Measurements from ENCODE around the gene MGAT5.

The MGAT5 gene

DNA sequence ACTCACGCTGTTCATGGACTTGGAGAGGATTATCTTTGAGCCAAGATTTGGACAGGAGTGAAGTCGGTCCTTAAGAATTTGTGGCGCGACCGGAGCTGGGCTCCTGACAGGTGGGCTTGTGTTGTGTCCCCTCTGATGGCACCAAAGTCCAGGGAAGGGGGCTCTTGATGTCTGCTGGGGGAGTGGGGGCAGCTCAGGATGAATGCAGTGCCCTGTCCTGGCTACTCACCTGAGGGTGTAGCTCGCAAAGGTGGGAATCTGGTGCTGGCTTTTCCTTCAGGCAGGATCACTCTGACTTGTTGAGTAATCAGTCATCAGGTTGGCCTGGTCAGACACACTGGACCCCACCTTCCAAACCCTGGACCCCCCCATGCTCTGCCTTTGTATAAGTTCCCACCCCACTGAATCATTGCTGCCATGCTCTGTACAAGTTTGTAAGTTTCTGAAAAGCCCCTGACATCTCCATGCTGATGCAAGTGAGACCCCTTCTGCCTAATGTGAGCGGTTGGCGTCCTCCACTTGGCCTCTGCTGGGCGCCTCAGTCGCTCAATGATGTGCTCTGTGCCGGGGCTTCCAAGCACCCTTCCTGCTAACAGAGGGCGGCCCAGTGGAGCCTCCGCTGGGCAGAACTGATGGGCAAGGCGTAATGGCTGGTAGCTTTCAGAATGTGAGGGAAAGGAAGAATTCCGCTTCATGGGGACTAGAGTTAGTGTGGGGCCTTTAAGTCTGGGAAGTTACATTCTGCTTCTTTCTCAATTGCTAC, 196.1 kb downstream of the MGAT5 start:
- Histone ChIP-seq H3K4me1 (no peaks in the 10 kb centered on the region), H3K4me2 (ENCODE audit: low read length) (no peak overlapping the region), H3K27me3 (ENCODE audit: control insufficient read depth, insufficient read depth, low read length) (no peaks in the 10 kb centered on the region), H3K9ac (no peak overlapping the region), H3K9me3 (ENCODE audit: control insufficient read depth, low read length) (no peaks in the 10 kb centered on the region), H3K4me3 (ENCODE audit: low read depth, low read length) (no peak overlapping the region), H3K27ac (no peak overlapping the region), H2AFZ (no peak overlapping the region), H3K36me3 (ENCODE audit: control insufficient read depth, insufficient read depth, low read length) (no peaks in the 10 kb centered on the region), H3K79me2 (no peaks in the 10 kb centered on the region)
- TF ChIP-seq, protein P1, sequence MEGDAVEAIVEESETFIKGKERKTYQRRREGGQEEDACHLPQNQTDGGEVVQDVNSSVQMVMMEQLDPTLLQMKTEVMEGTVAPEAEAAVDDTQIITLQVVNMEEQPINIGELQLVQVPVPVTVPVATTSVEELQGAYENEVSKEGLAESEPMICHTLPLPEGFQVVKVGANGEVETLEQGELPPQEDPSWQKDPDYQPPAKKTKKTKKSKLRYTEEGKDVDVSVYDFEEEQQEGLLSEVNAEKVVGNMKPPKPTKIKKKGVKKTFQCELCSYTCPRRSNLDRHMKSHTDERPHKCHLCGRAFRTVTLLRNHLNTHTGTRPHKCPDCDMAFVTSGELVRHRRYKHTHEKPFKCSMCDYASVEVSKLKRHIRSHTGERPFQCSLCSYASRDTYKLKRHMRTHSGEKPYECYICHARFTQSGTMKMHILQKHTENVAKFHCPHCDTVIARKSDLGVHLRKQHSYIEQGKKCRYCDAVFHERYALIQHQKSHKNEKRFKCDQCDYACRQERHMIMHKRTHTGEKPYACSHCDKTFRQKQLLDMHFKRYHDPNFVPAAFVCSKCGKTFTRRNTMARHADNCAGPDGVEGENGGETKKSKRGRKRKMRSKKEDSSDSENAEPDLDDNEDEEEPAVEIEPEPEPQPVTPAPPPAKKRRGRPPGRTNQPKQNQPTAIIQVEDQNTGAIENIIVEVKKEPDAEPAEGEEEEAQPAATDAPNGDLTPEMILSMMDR (IDR thresholded peaks at IDR 0.05), result no peak

- Histone ChIP-seq H3K4me2 (ENCODE audit: low read length) (no peak overlapping the region), H3K27me3 (ENCODE audit: control insufficient read depth, insufficient read depth, low read length) (no peaks in the 10 kb centered on the region), H2AFZ (no peak overlapping the region), H3K9ac (no peak overlapping the region), H3K36me3 (ENCODE audit: control insufficient read depth, insufficient read depth, low read length) (no peaks in the 10 kb centered on the region), H3K9me3 (ENCODE audit: control insufficient read depth, low read length) (no peaks in the 10 kb centered on the region), H3K79me2 (no peaks in the 10 kb centered on the region), H3K4me1 (no peaks in the 10 kb centered on the region), H3K4me3 (ENCODE audit: low read depth, low read length) (no peak overlapping the region), H3K27ac (no peak overlapping the region)
- TF ChIP-seq, protein P1 (IDR thresholded peaks at IDR 0.05), result no peak
Observed at GRCh38 chr2:134451347-134451630, 197.4 kb downstream of the MGAT5 start.

GRCh38 chr2:134452042-134452733, 198.3 kb downstream of the MGAT5 start:
- no peaks in the 10 kb centered on the region for H3K9me3 ChIP-seq (ENCODE audit: control insufficient read depth, low read length)
- TF ChIP-seq, protein P1 (IDR thresholded peaks at IDR 0.05), result no peak
- H3K9ac ChIP-seq, result no peak overlapping the region
- no peak overlapping the region for H3K27ac ChIP-seq
- H3K4me1 ChIP-seq, result no peaks in the 10 kb centered on the region
- H2AFZ ChIP-seq, result no peak overlapping the region
- H3K4me2 ChIP-seq (ENCODE audit: low read length), result no peak overlapping the region
- H3K27me3 ChIP-seq (ENCODE audit: control insufficient read depth, insufficient read depth, low read length), result no peaks in the 10 kb centered on the region
- H3K79me2 ChIP-seq, result no peaks in the 10 kb centered on the region
- H3K36me3 ChIP-seq (ENCODE audit: control insufficient read depth, insufficient read depth, low read length), result no peaks in the 10 kb centered on the region
- no peak overlapping the region for H3K4me3 ChIP-seq (ENCODE audit: low read depth, low read length)

DNA sequence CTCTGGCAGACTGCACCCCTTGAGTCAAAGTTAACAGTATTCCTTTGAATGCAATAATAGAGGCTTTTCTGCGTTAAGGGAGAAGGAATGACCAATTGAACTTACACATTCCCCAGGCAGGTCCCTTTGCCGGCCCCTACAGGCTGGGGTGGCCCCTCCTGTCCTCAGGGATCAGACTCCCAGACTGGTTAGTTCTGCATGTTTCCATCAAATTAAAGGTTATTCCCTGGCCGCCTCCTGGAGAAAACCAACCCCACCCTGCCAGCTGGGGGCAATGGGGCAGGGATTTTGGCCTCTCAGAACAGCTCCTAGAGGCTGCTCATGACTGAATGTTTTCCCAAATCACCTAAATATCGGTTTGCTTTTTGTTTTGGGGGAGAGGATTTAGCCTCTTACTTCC, 199.6 kb downstream of the MGAT5 start:
- Histone ChIP-seq H2AFZ (no peak overlapping the region), H3K27me3 (ENCODE audit: control insufficient read depth, insufficient read depth, low read length) (no peaks in the 10 kb centered on the region), H3K36me3 (ENCODE audit: control insufficient read depth, insufficient read depth, low read length) (no peaks in the 10 kb centered on the region), H3K79me2 (no peaks in the 10 kb centered on the region), H3K27ac (no peak overlapping the region), H3K4me2 (ENCODE audit: low read length) (no peak overlapping the region), H3K4me1 (no peaks in the 10 kb centered on the region), H3K9ac (no peak overlapping the region), H3K9me3 (ENCODE audit: control insufficient read depth, low read length) (no peaks in the 10 kb centered on the region), H3K4me3 (ENCODE audit: low read depth, low read length) (no peak overlapping the region)
- TF ChIP-seq, protein P1 (IDR thresholded peaks at IDR 0.05), result no peak

DNA sequence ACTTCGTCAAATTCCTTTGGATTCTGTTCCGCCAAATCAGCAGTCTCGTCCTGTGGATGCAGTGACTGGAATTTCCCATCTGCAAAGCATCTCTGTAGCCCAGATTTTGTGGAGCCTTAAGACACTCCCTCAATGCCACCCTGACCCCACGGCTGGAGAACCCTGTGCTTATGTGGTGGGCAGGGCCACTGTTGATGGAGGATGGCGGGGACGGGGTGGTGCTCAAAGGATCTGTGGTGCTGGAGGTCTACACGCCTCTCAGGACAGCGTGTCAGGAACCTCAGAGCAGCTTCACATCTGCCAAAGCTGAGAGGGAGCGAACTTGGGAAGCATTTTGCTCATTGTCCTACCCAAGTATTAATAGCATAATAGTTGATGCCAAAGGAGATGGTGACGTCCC, 200.1 kb downstream of the MGAT5 start:
- no peaks in the 10 kb centered on the region for H3K36me3 ChIP-seq (ENCODE audit: control insufficient read depth, insufficient read depth, low read length)

More for the DNA sequence above, 200.1 kb downstream of the MGAT5 start:
- H3K4me2 ChIP-seq (ENCODE audit: low read length), result no peak overlapping the region
- no peak overlapping the region for H2AFZ ChIP-seq
- no peak overlapping the region for H3K27ac ChIP-seq
- H3K9me3 ChIP-seq (ENCODE audit: control insufficient read depth, low read length), result no peaks in the 10 kb centered on the region
- no peaks in the 10 kb centered on the region for H3K79me2 ChIP-seq
- no peaks in the 10 kb centered on the region for H3K4me1 ChIP-seq
- no peaks in the 10 kb centered on the region for H3K27me3 ChIP-seq (ENCODE audit: control insufficient read depth, insufficient read depth, low read length)
- H3K4me3 ChIP-seq (ENCODE audit: low read depth, low read length), result no peak overlapping the region
- no peak overlapping the region for H3K9ac ChIP-seq
- TF ChIP-seq, protein P1 (IDR thresholded peaks at IDR 0.05), result no peak

Measured in parathyroid adenoma (tissue), 2 donors.